GM12874 (cell line): ENCODE results near the gene DDX27.

Experiments
- CTCF ChIP-seq: IDR thresholded peaks from 2 replicates; pipeline ENCODE4 v1.5.1; 2011; ENCODE audit warnings: low read depth, mild to moderate bottlenecking, control low read depth, low read length, moderate library complexity; ENCODE audit not compliant: insufficient read depth

DDX27 gene

GRCh38 chr20:49259284-49259683 is 40.1 kb downstream of the DDX27 start:
- TF ChIP-seq CTCF, result no peak

DNA sequence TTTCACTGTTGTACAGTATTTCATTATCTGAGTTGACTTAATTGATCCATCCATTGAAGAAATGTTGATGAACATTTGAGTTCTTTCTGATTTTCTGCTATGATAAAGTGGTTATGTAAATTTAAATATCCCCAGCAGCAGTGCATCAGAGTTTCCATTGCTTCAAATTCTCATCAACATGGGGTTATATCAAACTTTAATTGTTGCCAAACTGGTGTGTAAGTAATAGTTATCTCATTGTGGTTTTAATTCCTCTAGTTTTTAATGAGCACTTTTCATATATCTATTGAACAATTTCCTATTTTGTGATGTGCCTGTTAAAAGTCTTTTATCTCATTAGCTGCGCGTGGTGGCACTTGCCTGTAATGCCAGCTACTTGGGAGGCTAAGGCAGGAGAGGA is 40.6 kb downstream of the DDX27 start:
- TF ChIP-seq CTCF, result no peak

GRCh38 chr20:49260218-49260617 is 41.0 kb downstream of the DDX27 start:
- TF ChIP-seq CTCF, result no peak

DNA sequence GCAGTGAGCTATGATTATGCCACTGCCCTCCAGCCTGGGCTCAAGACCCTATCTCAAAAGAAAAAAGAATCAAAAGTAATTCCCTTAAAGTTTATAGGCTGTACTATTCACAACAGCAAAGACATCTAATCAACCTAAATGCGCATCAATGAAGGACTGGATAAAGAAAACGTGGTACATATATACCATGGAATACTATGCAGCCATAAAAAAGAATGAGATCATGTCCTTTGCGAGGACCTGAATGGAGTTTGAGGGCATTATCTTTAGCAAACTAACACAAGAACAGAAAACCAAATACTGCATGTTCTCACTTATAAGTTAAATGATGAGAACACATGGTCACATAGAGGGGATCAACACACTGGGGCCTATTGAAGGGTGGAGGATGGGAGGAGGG is 42.0 kb downstream of the DDX27 start:
- no peak for TF ChIP-seq CTCF

GRCh38 chr20:49262444-49262843 is 43.2 kb downstream of the DDX27 start:
- TF ChIP-seq CTCF, result no peak

- TF ChIP-seq CTCF, result no peak
Measured at GRCh38 chr20:49267327-49267726, 48.1 kb downstream of the DDX27 start.

DNA sequence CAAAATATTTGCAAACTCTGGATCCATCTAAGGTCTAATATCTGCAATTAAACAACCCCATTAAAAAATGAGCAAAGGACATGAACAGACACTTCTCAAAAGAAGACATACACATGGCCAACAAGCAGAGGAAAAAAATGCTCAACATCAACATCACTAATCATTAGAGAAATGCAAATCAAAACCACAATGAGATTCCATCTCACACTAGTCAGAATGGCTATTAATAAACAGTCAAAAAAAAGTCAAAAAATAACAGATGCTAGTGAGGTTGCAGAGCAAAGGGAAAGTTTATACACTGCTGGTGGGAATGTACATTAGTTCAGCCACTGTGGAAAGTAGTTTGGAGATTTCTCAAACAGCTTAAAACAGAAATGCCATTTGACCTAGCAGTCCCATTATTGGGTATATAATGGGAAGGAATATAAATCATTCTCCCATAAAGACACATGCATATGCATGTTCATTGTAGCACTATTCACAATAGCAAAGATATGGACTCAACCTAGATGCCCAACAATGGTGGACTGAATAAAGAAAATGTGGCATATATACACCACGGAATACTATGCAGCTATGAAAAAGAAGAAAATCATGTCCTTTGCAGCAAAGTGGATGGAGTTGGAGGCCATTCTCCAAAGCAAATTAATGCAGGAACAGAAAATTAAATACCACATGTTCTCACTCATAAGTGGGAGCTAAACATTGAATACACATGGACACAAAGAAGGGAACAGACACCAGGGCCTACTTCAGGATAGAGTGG is 49.6 kb downstream of the DDX27 start:
- no peak for TF ChIP-seq CTCF
